Stomach (tissue), 4 donors: ENCODE measurements around the gene FARSA.

Experiments
- CTCF ChIP-seq, 7 experiments: fragments of 450-650 bp in 4 of 7; fragments of 200-600 bp in 3 of 7; sonication (generic) in 3 of 7; IDR thresholded peaks; one replicate each; pipeline ENCODE4 v1.5.1; 2016 to 2019; ENCODE audit warnings: antibody characterized with exemption in 7 of 7, control low read depth in 2 of 7, mild to moderate bottlenecking in 1 of 7
- EP300 ChIP-seq: sonication (generic); formaldehyde crosslinking; IDR thresholded peaks from one replicate; pipeline ENCODE4 v1.6.1; 2017; ENCODE audit warnings: antibody characterized with exemption
- POLR2A ChIP-seq, 4 donors: fragments of 450-650 bp; IDR thresholded peaks; one replicate each; pipeline ENCODE4 v1.6.1; 2016; ENCODE audit warnings: antibody characterized with exemption in 4 of 4, control low read depth in 2 of 4, mild to moderate bottlenecking in 1 of 4, moderate library complexity in 1 of 4

- TF ChIP-seq POLR2A (IDR thresholded peaks at IDR 0.05) = no peak
- no peak for TF ChIP-seq CTCF (IDR thresholded peaks at IDR 0.05)
- no peak for TF ChIP-seq EP300
These were observed 59.4 kb downstream of the FARSA start for GRCh38 chr19:12873891-12874745.
